Motor neuron (in vitro differentiated cells): ENCODE measurements around the gene PWWP2A. TPM values are rescaled to one million over a fixed set of nuclear protein-coding genes. Genes with fewer than 3 reads are reported as not detected.
A peak's percentile ranks its signal among the peaks of the same experiment; 100 is the strongest.

Source experiments
- ATAC-seq, 8 experiments: fragments of 200-7000 bp; cut with Tn5 transposase; replicated peaks in 6 of 8; 2 replicates each; pipeline ENCODE4 v1.8.0; 2021; ENCODE audit warnings: mild to moderate bottlenecking in 8 of 8, moderate library complexity in 8 of 8
- H3K27ac ChIP-seq, 2 donors: fragments of 250-450 bp; sonication (Bioruptor Pico); 2 replicates each; pipeline ENCODE4 v1.9.0; 2021; ENCODE audit warnings: antibody characterized with exemption in 2 of 2, mild to moderate bottlenecking in 2 of 2, moderate library complexity in 1 of 2
- H3K4me1 ChIP-seq, 2 donors: fragments of 250-450 bp; sonication (Bioruptor Pico); replicated peaks in 1 of 2; 2 replicates each; pipeline ENCODE4 v1.6.1; 2021; ENCODE audit warnings: antibody characterized with exemption in 2 of 2, mild to moderate bottlenecking in 2 of 2, moderate library complexity in 1 of 2
- H3K4me3 ChIP-seq, 5 donors: fragments of 250-450 bp; sonication (Bioruptor Pico); 2 replicates each; pipeline ENCODE4 v1.9.0; 2021; ENCODE audit warnings: antibody characterized with exemption in 5 of 5, mild to moderate bottlenecking in 5 of 5, moderate library complexity in 4 of 5
- WGBS, 10 experiments: fragments of 450-650 bp; shearing (Covaris generic); methylation state at CpG; one replicate each; pipeline ENCODE4 v1.0.0; 2022; 5-methylcytosine and 5-hydroxymethylcytosine counted together
- in situ Hi-C, 9 experiments: fragments of 400-800 bp; cut with MboI; loops; one replicate each; pipeline ENCODE4 v1.15.0; 2021; ENCODE audit warnings: low sequenced_read_pairs in 9 of 9, low pct_unique_long_range_greater_than_20kb in 2 of 9; ENCODE audit not compliant: unreplicated experiment in 9 of 9
- total RNA-seq, 8 experiments: library from RNA; unstranded; fragments of 300-600 nt; gene quantifications; 2 replicates each; pipeline versions ENCODE4 v1.2.3 to v1.2.4, GENCODE V29; 2022

PWWP2A gene
- total RNA-seq, 8 experiments from 2014 or later = 10.6 to 27.8 (median 22.7) TPM

GRCh38 chr5:160057256-160057655 is 62.0 kb downstream of the PWWP2A start:
- Histone ChIP-seq H3K27ac (no peak overlapping the region), H3K4me1 (no peaks in the 10 kb centered on the region), H3K4me3 (no peak overlapping the region)
- in situ Hi-C loops = no loop called here
- ATAC-seq = peak in 3 of 8 experiments; percentile 66 to 96 (median 74)
- WGBS, 10 experiments = 30 to 100% (median 94%) methylated on average over 1 to 4 of the region's 4 CpGs; no CpG with 5 or more reads in 1 of the 10 experiments

- 80 to 100% (median 100%) methylated on average over 1 to 2 of the region's 2 CpGs; no CpG with 5 or more reads in 1 of the 10 experiments for WGBS, 10 experiments
- H3K4me1 ChIP-seq = no peaks in the 10 kb centered on the region
- no peak overlapping the region for H3K27ac ChIP-seq
- peak in 2 of 8 experiments; percentile 82 to 88 for ATAC-seq
- H3K4me3 ChIP-seq = no peak overlapping the region
- in situ Hi-C loops = no loop called here
Observed at GRCh38 chr5:160054831-160055230, 64.4 kb downstream of the PWWP2A start.

- in situ Hi-C loops = no loop called here
- 100% methylated on average over 1 of the region's 1 CpG; no CpG with 5 or more reads in 6 of the 10 experiments for WGBS, 10 experiments
- Histone ChIP-seq H3K27ac (no peak overlapping the region), H3K4me3 (no peak overlapping the region), H3K4me1 (no peaks in the 10 kb centered on the region)
- ATAC-seq = no peak
Observed at GRCh38 chr5:160054047-160054446, 65.2 kb downstream of the PWWP2A start.

- in situ Hi-C loops = loop anchor here in 3 of 9 experiments (25.0 kb wide), 1 partner anchor 288 kb away; no protein-coding TSS in a partner anchor
- Histone ChIP-seq H3K27ac (no peak overlapping the region), H3K4me3 (no peak overlapping the region), H3K4me1 (peaks cover 13 to 24% of the 10 kb centered on the region in 2 donors)
- ATAC-seq = no peak
- WGBS, 10 experiments = 50 to 100% (median 80%) methylated on average over 2 to 3 of the region's 3 CpGs
Observed at GRCh38 chr5:160049099-160049498, 70.2 kb downstream of the PWWP2A start.

- in situ Hi-C loops = loop anchor here in 3 of 9 experiments (25.0 kb wide), 1 partner anchor 289 kb away; no protein-coding TSS in a partner anchor
- WGBS, 10 experiments = 10 to 100% (median 95%) methylated on average over 2 to 9 of the region's 9 CpGs; no CpG with 5 or more reads in 1 of the 10 experiments
- peaks cover 14 to 34% of the 10 kb centered on the region in 2 donors for H3K4me1 ChIP-seq
- peak overlapping the region in 1 of 2 donors; percentile 47 for H3K27ac ChIP-seq
- peak in 1 of 8 experiments; percentile 5 for ATAC-seq
- H3K4me3 ChIP-seq = no peak overlapping the region
Observed at GRCh38 chr5:160048131-160048530, 71.1 kb downstream of the PWWP2A start.

- H3K27ac ChIP-seq = no peak overlapping the region
- peaks cover 14 to 41% of the 10 kb centered on the region in 2 donors for H3K4me1 ChIP-seq
- in situ Hi-C loops = loop anchor here in 3 of 9 experiments (25.0 kb wide), 1 partner anchor 290 kb away; no protein-coding TSS in a partner anchor
- ATAC-seq = peak in 3 of 8 experiments; percentile 14 to 65 (median 46)
- no peak overlapping the region for H3K4me3 ChIP-seq
- 29 to 100% (median 89%) methylated on average over 1 to 3 of the region's 3 CpGs; no CpG with 5 or more reads in 1 of the 10 experiments for WGBS, 10 experiments
Observed at GRCh38 chr5:160047423-160047822, 71.8 kb downstream of the PWWP2A start.

- Histone ChIP-seq H3K4me3 (no peak overlapping the region), H3K4me1 (peaks cover 14 to 43% of the 10 kb centered on the region in 2 donors), H3K27ac (peak overlapping the region; percentile 62 to 74)
- in situ Hi-C loops = loop anchor here in 3 of 9 experiments (25.0 kb wide), 1 partner anchor 292 kb away; no protein-coding TSS in a partner anchor
- peak in 5 of 8 experiments; percentile 49 to 80 (median 65) for ATAC-seq
- 0 to 67% (median 29%) methylated on average over 1 to 3 of the region's 3 CpGs; no CpG with 5 or more reads in 2 of the 10 experiments for WGBS, 10 experiments
Observed at GRCh38 chr5:160044967-160045366, 74.3 kb downstream of the PWWP2A start.

GRCh38 chr5:160044391-160044804 is 74.9 kb downstream of the PWWP2A start:
- Histone ChIP-seq H3K4me1 (peaks cover 14 to 43% of the 10 kb centered on the region in 2 donors), H3K4me3 (no peak overlapping the region), H3K27ac (peak overlapping the region; percentile 62 to 79)
- peak; percentile 22 to 83 (median 69) for ATAC-seq
- 20 to 86% (median 40%) methylated on average over 1 of the region's 1 CpG; no CpG with 5 or more reads in 5 of the 10 experiments for WGBS, 10 experiments
- in situ Hi-C loops = loop anchor here in 3 of 9 experiments (25.0 kb wide), 1 partner anchor 293 kb away; no protein-coding TSS in a partner anchor

- 27 to 100% (median 93%) methylated on average over 1 to 3 of the region's 3 CpGs; no CpG with 5 or more reads in 1 of the 10 experiments for WGBS, 10 experiments
- peak overlapping the region in 1 of 2 donors; percentile 79 for H3K27ac ChIP-seq
- H3K4me1 ChIP-seq = peaks cover 14 to 39% of the 10 kb centered on the region in 2 donors
- H3K4me3 ChIP-seq = no peak overlapping the region
- in situ Hi-C loops = loop anchor here in 3 of 9 experiments (25.0 kb wide), 1 partner anchor 295 kb away; no protein-coding TSS in a partner anchor
- ATAC-seq = peak in 2 of 8 experiments; percentile 30 to 33
Observed at GRCh38 chr5:160042671-160043070, 76.6 kb downstream of the PWWP2A start.

Other genes with a start within 250 kb of the PWWP2A start
- 1 to 10 TPM in 1 of 8 experiments, under 1 TPM in 6, not detected in 1; 0.25 to 4.8 (median 0.57) TPM for gene ADRA1B, start 203.0 kb downstream of the PWWP2A start, total RNA-seq
- 100 to 1,000 TPM in 2 of 8 experiments, 10 to 100 TPM in 6; 46.5 to 199 (median 69.8) TPM for gene TTC1, start 110.3 kb downstream of the PWWP2A start, total RNA-seq
- gene FABP6, start 110.1 kb upstream of the PWWP2A start, total RNA-seq = 1 to 10 TPM in 5 of 8 experiments, not detected in 3; 1.5 to 2.6 (median 1.6) TPM
- gene CCNJL, start 193.1 kb upstream of the PWWP2A start, total RNA-seq = 10 to 100 TPM in 1 of 8 experiments, 1 to 10 TPM in 4, under 1 TPM in 3; 0.10 to 10.0 (median 1.4) TPM